Daoy (cell line): ENCODE data around the gene MMAB. TPM values are rescaled to one million over a fixed set of nuclear protein-coding genes. Genes with fewer than 3 reads are reported as not detected.

Source experiments
- DNase-seq: peaks from one replicate; pipeline ENCODE4 v3.0.0-alpha.2; 2015; ENCODE audit warnings: low read depth
- total RNA-seq: library from RNA; depleted of rRNA; stranded (reverse); fragments of >200 nt; shearing (Covaris generic); gene quantifications from 2 replicates; pipeline ENCODE4 v1.2.3, GENCODE V29; 2014; rRNA removed

Gene MMAB
- total RNA-seq, 1 experiment from 2014 or later, result 24.5 TPM

- no peak for DNase-seq
These were observed 60.7 kb downstream of the MMAB start for GRCh38 chr12:109512608-109513007.

- no peak for DNase-seq
These were observed 63.1 kb downstream of the MMAB start for GRCh38 chr12:109510196-109510595.

DNA sequence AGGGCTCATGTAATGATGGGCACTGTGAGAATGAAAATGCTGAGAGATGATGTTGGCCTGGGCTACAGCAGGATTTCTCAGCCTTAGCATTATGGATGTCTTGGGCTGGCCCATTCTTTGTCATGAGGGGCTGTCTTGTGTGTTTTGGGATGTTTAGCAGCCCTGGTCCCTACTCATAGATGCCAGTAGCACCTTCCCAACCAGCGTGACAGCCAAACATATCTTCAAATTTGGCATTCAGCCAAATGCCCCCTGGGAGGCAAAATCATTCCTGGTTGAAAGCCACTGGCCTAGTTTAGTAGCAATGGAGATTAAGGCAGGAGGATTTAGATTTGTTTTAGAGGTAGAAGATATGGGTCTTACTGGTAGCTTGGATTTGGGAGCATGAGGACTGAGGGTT is 69.2 kb downstream of the MMAB start:
- no peak for DNase-seq

Other genes with a start within 250 kb of the MMAB start
- gene MYO1H, start 225.6 kb downstream of the MMAB start, total RNA-seq, result not detected in 2 replicates
- 53.1 and 75.3 TPM in 2 replicates for gene KCTD10, start 96.2 kb downstream of the MMAB start, total RNA-seq
- gene UBE3B, start 95.9 kb downstream of the MMAB start, total RNA-seq, result 19.7 and 20.8 TPM in 2 replicates
- 23.6 and 30.9 TPM in 2 replicates for gene MVK, start 290 bp upstream of the MMAB start, total RNA-seq
- 1.0 and 2.4 TPM in 2 replicates for gene FAM222A, start 140.3 kb upstream of the MMAB start, total RNA-seq